Measurements from ENCODE around the gene MYL12A.

- TF ChIP-seq, protein P1, sequence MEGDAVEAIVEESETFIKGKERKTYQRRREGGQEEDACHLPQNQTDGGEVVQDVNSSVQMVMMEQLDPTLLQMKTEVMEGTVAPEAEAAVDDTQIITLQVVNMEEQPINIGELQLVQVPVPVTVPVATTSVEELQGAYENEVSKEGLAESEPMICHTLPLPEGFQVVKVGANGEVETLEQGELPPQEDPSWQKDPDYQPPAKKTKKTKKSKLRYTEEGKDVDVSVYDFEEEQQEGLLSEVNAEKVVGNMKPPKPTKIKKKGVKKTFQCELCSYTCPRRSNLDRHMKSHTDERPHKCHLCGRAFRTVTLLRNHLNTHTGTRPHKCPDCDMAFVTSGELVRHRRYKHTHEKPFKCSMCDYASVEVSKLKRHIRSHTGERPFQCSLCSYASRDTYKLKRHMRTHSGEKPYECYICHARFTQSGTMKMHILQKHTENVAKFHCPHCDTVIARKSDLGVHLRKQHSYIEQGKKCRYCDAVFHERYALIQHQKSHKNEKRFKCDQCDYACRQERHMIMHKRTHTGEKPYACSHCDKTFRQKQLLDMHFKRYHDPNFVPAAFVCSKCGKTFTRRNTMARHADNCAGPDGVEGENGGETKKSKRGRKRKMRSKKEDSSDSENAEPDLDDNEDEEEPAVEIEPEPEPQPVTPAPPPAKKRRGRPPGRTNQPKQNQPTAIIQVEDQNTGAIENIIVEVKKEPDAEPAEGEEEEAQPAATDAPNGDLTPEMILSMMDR (conservative IDR thresholded peaks at IDR 0.05; ENCODE audit: low read depth, low read length): no peak
- TF ChIP-seq EZH2phosphoT487 (IDR thresholded peaks at IDR 0.05; ENCODE audit: borderline replicate concordance, low read length): no peak
Measured at GRCh38 chr18:3209859-3210569, 37.6 kb upstream of the MYL12A start.
